Measurements from ENCODE around the gene MBOAT1. TPM values are rescaled to one million over a fixed set of nuclear protein-coding genes. Genes with fewer than 3 reads are reported as not detected.

The MBOAT1 gene
- total and polyA plus RNA-seq, 2 of the 13 experiments (the other 11 are each of a cell fraction or from before 2014, with no cell fraction given): not detected

DNA sequence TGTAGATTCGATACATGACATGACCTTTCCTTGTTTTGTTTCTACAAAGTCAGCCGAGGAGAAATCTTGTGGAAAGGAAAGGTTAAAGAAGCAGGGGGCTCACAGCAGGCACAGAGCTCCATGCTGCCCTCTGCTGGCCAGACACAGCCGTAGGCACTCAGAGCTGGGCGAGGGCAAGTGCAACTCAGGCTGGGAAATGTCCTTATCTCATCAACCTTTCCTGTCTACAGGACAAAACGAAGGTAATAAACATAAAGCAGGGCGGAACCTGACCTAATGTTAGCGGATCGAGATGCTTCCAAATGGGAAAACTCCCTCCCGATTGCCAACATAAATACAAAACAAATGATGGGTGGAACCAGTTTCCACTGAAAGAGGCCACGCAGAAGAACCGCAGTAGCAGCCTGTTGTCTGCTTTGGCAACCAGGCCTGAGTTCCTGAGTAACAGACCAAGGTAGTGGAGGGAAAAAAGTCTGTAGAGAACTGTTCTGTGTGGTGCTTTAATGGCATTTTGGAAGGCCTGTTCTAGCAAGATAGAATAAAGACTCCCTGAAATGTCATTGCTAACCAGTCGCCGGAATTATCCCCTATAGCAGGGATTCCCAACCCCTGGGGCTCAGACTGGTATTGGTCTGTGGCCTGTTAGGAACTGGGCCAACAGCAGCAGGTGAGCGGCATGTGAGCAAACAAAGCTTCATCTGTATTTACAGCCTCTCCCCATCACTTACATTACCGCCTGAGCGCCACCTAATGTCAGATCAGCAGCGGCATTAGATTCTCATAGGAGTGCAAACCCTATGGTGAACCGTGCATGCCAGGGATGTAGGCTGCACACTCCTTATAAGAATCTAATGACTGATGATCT lies 85.2 kb downstream of the MBOAT1 start (continued):
- TF ChIP-seq, protein P1, sequence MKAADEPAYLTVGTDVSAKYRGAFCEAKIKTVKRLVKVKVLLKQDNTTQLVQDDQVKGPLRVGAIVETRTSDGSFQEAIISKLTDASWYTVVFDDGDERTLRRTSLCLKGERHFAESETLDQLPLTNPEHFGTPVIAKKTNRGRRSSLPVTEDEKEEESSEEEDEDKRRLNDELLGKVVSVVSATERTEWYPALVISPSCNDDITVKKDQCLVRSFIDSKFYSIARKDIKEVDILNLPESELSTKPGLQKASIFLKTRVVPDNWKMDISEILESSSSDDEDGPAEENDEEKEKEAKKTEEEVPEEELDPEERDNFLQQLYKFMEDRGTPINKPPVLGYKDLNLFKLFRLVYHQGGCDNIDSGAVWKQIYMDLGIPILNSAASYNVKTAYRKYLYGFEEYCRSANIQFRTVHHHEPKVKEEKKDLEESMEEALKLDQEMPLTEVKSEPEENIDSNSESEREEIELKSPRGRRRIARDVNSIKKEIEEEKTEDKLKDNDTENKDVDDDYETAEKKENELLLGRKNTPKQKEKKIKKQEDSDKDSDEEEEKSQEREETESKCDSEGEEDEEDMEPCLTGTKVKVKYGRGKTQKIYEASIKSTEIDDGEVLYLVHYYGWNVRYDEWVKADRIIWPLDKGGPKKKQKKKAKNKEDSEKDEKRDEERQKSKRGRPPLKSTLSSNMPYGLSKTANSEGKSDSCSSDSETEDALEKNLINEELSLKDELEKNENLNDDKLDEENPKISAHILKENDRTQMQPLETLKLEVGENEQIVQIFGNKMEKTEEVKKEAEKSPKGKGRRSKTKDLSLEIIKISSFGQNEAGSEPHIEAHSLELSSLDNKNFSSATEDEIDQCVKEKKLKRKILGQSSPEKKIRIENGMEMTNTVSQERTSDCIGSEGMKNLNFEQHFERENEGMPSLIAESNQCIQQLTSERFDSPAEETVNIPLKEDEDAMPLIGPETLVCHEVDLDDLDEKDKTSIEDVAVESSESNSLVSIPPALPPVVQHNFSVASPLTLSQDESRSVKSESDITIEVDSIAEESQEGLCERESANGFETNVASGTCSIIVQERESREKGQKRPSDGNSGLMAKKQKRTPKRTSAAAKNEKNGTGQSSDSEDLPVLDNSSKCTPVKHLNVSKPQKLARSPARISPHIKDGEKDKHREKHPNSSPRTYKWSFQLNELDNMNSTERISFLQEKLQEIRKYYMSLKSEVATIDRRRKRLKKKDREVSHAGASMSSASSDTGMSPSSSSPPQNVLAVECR (CRISPR knock-in tag; IDR thresholded peaks at IDR 0.05; ENCODE audit: borderline replicate concordance): no peak
- no peak for TF ChIP-seq YY1 (IDR thresholded peaks at IDR 0.05; ENCODE audit: insufficient read depth, insufficient replicate concordance, low read depth, low read length)
- peak; percentile 20; the same call in 1 of the 2 replicates for TF ChIP-seq SMAD3 (CRISPR knock-in tag; IDR thresholded peaks at IDR 0.05)
- TF ChIP-seq, protein P2, sequence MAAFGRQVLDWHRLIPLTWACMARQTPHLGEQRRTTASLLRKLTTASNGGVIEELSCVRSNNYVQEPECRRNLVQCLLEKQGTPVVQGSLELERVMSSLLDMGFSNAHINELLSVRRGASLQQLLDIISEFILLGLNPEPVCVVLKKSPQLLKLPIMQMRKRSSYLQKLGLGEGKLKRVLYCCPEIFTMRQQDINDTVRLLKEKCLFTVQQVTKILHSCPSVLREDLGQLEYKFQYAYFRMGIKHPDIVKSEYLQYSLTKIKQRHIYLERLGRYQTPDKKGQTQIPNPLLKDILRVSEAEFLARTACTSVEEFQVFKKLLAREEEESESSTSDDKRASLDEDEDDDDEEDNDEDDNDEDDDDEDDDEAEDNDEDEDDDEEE (CRISPR knock-in tag; IDR thresholded peaks at IDR 0.05): no peak
- no peak for TF ChIP-seq ZNF549 (CRISPR knock-in tag; IDR thresholded peaks at IDR 0.05)

Measured in HepG2 (cell line).